HepG2 (cell line): ENCODE data around the gene NEAT1. TPM values are rescaled to one million over a fixed set of nuclear protein-coding genes. Genes with fewer than 3 reads are reported as not detected.

Experiments used
- ATM ChIP-seq: fragments of 450-650 bp; IDR thresholded peaks from 2 replicates; pipeline ENCODE4 v1.7.1; 2017; ENCODE audit warnings: mild to moderate bottlenecking, borderline replicate concordance
- BHLHE40 ChIP-seq: IDR thresholded peaks from 2 replicates; pipeline ENCODE4 v1.6.1; 2011; ENCODE audit warnings: low read length, improper control_type of control experiment
- CREB1 ChIP-seq, 2 experiments: fragments of 450-650 bp in 1 of 2; IDR thresholded peaks; 2 replicates each; pipeline ENCODE4 v1.6.1; 2016 to 2017; ENCODE audit warnings: control low read depth in 1 of 2, mild to moderate bottlenecking in 1 of 2, missing compliant biosample characterization in 1 of 2, missing genetic modification characterization in 1 of 2
- MTA3 ChIP-seq: sonication (generic); formaldehyde crosslinking; IDR thresholded peaks from 2 replicates; pipeline ENCODE4 v1.4.0; 2020; ENCODE audit warnings: missing genetic modification reagents
- MXD3 ChIP-seq: IDR thresholded peaks from 2 replicates; pipeline ENCODE4 v1.6.1; 2016; ENCODE audit warnings: mild to moderate bottlenecking, missing biosample characterization, missing genetic modification reagents
- REL ChIP-seq: sonication (generic); formaldehyde crosslinking; conservative IDR thresholded peaks from 2 replicates; pipeline ENCODE4 v1.8.0; 2022; ENCODE audit warnings: mild to moderate bottlenecking, missing genetic modification reagents, moderate library complexity
- RXRB ChIP-seq: IDR thresholded peaks from 2 replicates; pipeline ENCODE4 v1.6.1; 2016; ENCODE audit warnings: borderline replicate concordance, missing genetic modification reagents, missing compliant biosample characterization
- SALL2 ChIP-seq: sonication (generic); formaldehyde crosslinking; IDR thresholded peaks from 2 replicates; pipeline ENCODE4 v1.8.1; 2023; ENCODE audit warnings: mild to moderate bottlenecking, missing genetic modification reagents, inconsistent platforms
- SMC3 ChIP-seq: IDR thresholded peaks from 2 replicates; pipeline ENCODE4 v1.6.1; 2011; ENCODE audit warnings: low read length, improper control_type of control experiment
- SNAI1 ChIP-seq: sonication (generic); formaldehyde crosslinking; IDR thresholded peaks from 2 replicates; pipeline ENCODE4 v1.5.0; 2020; ENCODE audit warnings: mild to moderate bottlenecking, missing genetic modification reagents, borderline replicate concordance
- STAG1 ChIP-seq: sonication (generic); formaldehyde crosslinking; IDR thresholded peaks from 2 replicates; pipeline ENCODE4 v1.4.0; 2020; ENCODE audit warnings: missing genetic modification reagents
- ZBTB4 ChIP-seq: sonication (generic); formaldehyde crosslinking; IDR thresholded peaks from 2 replicates; pipeline ENCODE4 v1.4.0; 2020; ENCODE audit warnings: missing genetic modification reagents, mild to moderate bottlenecking, borderline replicate concordance
- ZBTB40 ChIP-seq, 2 experiments: fragments of 450-650 bp in 1 of 2; sonication (generic) in 1 of 2; formaldehyde crosslinking in 1 of 2; IDR thresholded peaks; 2 replicates each; pipeline versions ENCODE4 v1.6.1 to v1.8.0; 2016 to 2022; ENCODE audit warnings: antibody characterized with exemption in 1 of 2, mild to moderate bottlenecking in 1 of 2, missing genetic modification reagents in 1 of 2
- ZNF12 ChIP-seq: sonication (generic); formaldehyde crosslinking; IDR thresholded peaks from 2 replicates; pipeline ENCODE4 v1.5.0; 2020; ENCODE audit warnings: missing genetic modification reagents
- ZNF264 ChIP-seq: sonication (generic); formaldehyde crosslinking; IDR thresholded peaks from 2 replicates; pipeline ENCODE4 v1.4.0; 2020; ENCODE audit warnings: missing genetic modification reagents
- ZNF44 ChIP-seq: sonication (generic); formaldehyde crosslinking; IDR thresholded peaks from 2 replicates; pipeline ENCODE4 v1.5.1; 2020; ENCODE audit warnings: mild to moderate bottlenecking, missing genetic modification reagents
- ZNF672 ChIP-seq: sonication (generic); formaldehyde crosslinking; IDR thresholded peaks from 2 replicates; pipeline ENCODE4 v1.8.1; 2022; ENCODE audit warnings: missing genetic modification reagents
- ZNF737 ChIP-seq: sonication (generic); formaldehyde crosslinking; IDR thresholded peaks from 2 replicates; pipeline ENCODE4 v1.5.0; 2020; ENCODE audit warnings: missing genetic modification reagents, mild to moderate bottlenecking, borderline replicate concordance
- polyA plus RNA-seq, 8 experiments: library from polyadenylated mRNA; depleted of rRNA in 3 of 8; stranded (reverse) in 7 of 8; unstranded in 1 of 8; fragments of >200 nt; fragmentation: Illumina TruSeq in 4 of 8; extraction: Trizol in 4 of 8; gene quantifications; 2 replicates each; pipeline versions ENCODE4 v1.2.1 to v1.2.3, GENCODE V29; 2011 to 2016; ENCODE audit warnings: low read depth in 4 of 8, missing spikeins in 1 of 8, mixed read lengths in 1 of 8; ENCODE audit not compliant: insufficient read depth in 1 of 8
- total RNA-seq, 5 experiments: library from RNA; depleted of rRNA; stranded (reverse); fragments of >200 nt; fragmentation: Illumina TruSeq; extraction: Trizol; gene quantifications; 2 replicates each; pipeline ENCODE4 v1.2.3, GENCODE V29; 2016; ENCODE audit warnings: low read depth in 1 of 5

NEAT1 gene
- total and polyA plus RNA-seq, 2 of the 13 experiments (the other 11 are each of a cell fraction or from before 2014, with no cell fraction given) = 20.5 to 41.2 TPM

GRCh38 chr11:65471447-65471891, 48.9 kb downstream of the NEAT1 start (continued):
- TF ChIP-seq ZBTB40 (IDR thresholded peaks at IDR 0.05) (no peak), ZBTB40 (CRISPR knock-in tag; IDR thresholded peaks at IDR 0.05) (no peak), SALL2 (CRISPR knock-in tag) (no peak), ZNF44 (CRISPR knock-in tag) (no peak), REL (CRISPR knock-in tag) (no peak), SMC3 (peak; percentile 67), STAG1 (CRISPR knock-in tag) (peak; percentile 84), ZBTB4 (no peak), CREB1 (IDR thresholded peaks at IDR 0.05) (no peak), CREB1 (CRISPR knock-in tag; IDR thresholded peaks at IDR 0.05) (no peak), RXRB (CRISPR knock-in tag) (0 out of 2 replicates have a peak, but pooled peaks have one; percentile 46), ZNF12 (CRISPR knock-in tag) (no peak), MTA3 (CRISPR knock-in tag) (no peak), MXD3 (CRISPR knock-in tag) (0 out of 2 replicates have a peak, but pooled peaks have one; percentile 11), SNAI1 (CRISPR knock-in tag) (peak; percentile 70; the same call in 1 of the 2 replicates), ZNF672 (no peak), ZNF737 (CRISPR knock-in tag) (no peak), BHLHE40 (no peak), ATM (no peak), ZNF264 (0 out of 2 replicates have a peak, but pooled peaks have one; percentile 2)
